WTC11 (cell line): Measurements from ENCODE around the gene KCNC3.

ENCODE experiments used
- CREB1 ChIP-seq: sonication (generic); formaldehyde crosslinking; IDR thresholded peaks from 2 replicates; pipeline ENCODE4 v1.8.0; 2023; ENCODE audit warnings: mild to moderate bottlenecking, missing genetic modification reagents
- MAX ChIP-seq: sonication (generic); formaldehyde crosslinking; IDR thresholded peaks from 2 replicates; pipeline ENCODE4 v1.8.0; 2022; ENCODE audit warnings: mild to moderate bottlenecking, missing genetic modification reagents
- MLX ChIP-seq: sonication (generic); formaldehyde crosslinking; IDR thresholded peaks from 2 replicates; pipeline ENCODE4 v1.8.1; 2023; ENCODE audit warnings: mild to moderate bottlenecking, missing genetic modification reagents, moderate library complexity
- TCF7 ChIP-seq: sonication (generic); formaldehyde crosslinking; IDR thresholded peaks from 2 replicates; pipeline ENCODE4 v1.8.0; 2022; ENCODE audit warnings: mild to moderate bottlenecking, low read depth, missing genetic modification reagents, moderate library complexity
- TEAD1 ChIP-seq: sonication (generic); formaldehyde crosslinking; IDR thresholded peaks from 2 replicates; pipeline ENCODE4 v1.8.0; 2022; ENCODE audit warnings: mild to moderate bottlenecking, missing genetic modification reagents
- ZNF423 ChIP-seq: fragments of 250-450 bp; sonication (Bioruptor Pico); IDR thresholded peaks from 2 replicates; pipeline ENCODE4 v2.1.2; 2022; ENCODE audit warnings: mild to moderate bottlenecking, moderate library complexity
- TF ChIP-seq, protein P1 (sequence below): fragments of 200-600 bp; IDR thresholded peaks from 2 replicates; pipeline ENCODE4 v1.8.0; 2022; ENCODE audit warnings: antibody characterized with exemption
- TF ChIP-seq, protein P2 (sequence below): sonication (generic); formaldehyde crosslinking; IDR thresholded peaks from 2 replicates; pipeline ENCODE4 v1.8.0; 2022; ENCODE audit warnings: mild to moderate bottlenecking, missing genetic modification reagents
- TF ChIP-seq, protein P3 (sequence below): sonication (generic); formaldehyde crosslinking; IDR thresholded peaks from 2 replicates; pipeline ENCODE4 v1.8.1; 2023; ENCODE audit warnings: mild to moderate bottlenecking, moderate library complexity, missing genetic modification reagents

DNA sequence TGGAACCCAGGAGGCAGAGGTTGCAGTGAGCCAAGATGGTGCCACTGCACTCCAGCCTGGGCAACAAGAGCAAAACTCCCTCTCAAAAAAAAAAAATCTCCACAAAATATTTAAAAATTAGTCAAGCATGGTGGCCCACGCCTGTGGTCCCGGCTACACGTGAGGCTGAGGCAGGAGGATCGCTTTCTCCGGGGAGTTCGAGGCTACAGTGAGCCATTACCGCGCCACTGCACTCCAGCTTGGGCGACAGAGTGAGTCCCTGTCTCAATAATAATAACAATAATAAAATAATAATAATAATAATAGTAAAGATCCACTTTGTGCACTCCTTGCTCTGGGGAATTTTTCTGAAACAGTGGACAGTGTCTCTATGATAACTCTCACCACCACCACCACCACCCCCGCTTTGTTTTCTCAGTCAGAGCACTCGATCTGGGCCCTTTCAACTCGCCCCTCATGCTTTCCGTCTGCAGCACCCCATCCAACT, 27.6 kb upstream of the KCNC3 start:
- TF ChIP-seq TCF7 (CRISPR knock-in tag) (no peak), MLX (CRISPR knock-in tag) (no peak), CREB1 (no peak), MAX (CRISPR knock-in tag) (no peak), TEAD1 (CRISPR knock-in tag) (no peak), ZNF423 (no peak)
- TF ChIP-seq, protein P1, sequence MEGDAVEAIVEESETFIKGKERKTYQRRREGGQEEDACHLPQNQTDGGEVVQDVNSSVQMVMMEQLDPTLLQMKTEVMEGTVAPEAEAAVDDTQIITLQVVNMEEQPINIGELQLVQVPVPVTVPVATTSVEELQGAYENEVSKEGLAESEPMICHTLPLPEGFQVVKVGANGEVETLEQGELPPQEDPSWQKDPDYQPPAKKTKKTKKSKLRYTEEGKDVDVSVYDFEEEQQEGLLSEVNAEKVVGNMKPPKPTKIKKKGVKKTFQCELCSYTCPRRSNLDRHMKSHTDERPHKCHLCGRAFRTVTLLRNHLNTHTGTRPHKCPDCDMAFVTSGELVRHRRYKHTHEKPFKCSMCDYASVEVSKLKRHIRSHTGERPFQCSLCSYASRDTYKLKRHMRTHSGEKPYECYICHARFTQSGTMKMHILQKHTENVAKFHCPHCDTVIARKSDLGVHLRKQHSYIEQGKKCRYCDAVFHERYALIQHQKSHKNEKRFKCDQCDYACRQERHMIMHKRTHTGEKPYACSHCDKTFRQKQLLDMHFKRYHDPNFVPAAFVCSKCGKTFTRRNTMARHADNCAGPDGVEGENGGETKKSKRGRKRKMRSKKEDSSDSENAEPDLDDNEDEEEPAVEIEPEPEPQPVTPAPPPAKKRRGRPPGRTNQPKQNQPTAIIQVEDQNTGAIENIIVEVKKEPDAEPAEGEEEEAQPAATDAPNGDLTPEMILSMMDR = no peak
- TF ChIP-seq, protein P2, sequence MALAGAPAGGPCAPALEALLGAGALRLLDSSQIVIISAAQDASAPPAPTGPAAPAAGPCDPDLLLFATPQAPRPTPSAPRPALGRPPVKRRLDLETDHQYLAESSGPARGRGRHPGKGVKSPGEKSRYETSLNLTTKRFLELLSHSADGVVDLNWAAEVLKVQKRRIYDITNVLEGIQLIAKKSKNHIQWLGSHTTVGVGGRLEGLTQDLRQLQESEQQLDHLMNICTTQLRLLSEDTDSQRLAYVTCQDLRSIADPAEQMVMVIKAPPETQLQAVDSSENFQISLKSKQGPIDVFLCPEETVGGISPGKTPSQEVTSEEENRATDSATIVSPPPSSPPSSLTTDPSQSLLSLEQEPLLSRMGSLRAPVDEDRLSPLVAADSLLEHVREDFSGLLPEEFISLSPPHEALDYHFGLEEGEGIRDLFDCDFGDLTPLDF (CRISPR knock-in tag) = no peak
- TF ChIP-seq, protein P3, sequence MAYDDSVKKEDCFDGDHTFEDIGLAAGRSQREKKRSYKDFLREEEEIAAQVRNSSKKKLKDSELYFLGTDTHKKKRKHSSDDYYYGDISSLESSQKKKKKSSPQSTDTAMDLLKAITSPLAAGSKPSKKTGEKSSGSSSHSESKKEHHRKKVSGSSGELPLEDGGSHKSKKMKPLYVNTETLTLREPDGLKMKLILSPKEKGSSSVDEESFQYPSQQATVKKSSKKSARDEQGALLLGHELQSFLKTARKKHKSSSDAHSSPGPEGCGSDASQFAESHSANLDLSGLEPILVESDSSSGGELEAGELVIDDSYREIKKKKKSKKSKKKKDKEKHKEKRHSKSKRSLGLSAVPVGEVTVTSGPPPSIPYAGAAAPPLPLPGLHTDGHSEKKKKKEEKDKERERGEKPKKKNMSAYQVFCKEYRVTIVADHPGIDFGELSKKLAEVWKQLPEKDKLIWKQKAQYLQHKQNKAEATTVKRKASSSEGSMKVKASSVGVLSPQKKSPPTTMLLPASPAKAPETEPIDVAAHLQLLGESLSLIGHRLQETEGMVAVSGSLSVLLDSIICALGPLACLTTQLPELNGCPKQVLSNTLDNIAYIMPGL (CRISPR knock-in tag) = no peak
